ENCODE measurements around the gene CXXC5. TPM values are rescaled to one million over a fixed set of nuclear protein-coding genes. Genes with fewer than 3 reads are reported as not detected.
"Not testable (repeated sequence)": the region's sequence is repeated elsewhere in the genome, so short reads cannot be mapped to it uniquely, and the experiment has no call there.

Gene CXXC5
- polyA plus RNA-seq, 2 donors: 21.9 to 27.8 TPM

- H3K4me1 ChIP-seq (ENCODE audit: control insufficient read depth in 2 of 2, insufficient read depth in 2 of 2, low read length in 1 of 2); H3K27me3 ChIP-seq (ENCODE audit: control insufficient read depth in 1 of 2, insufficient read depth in 2 of 2, low read length in 2 of 2); H3K36me3 ChIP-seq (ENCODE audit: control insufficient read depth in 2 of 2, insufficient read depth in 2 of 2, low read length in 1 of 2); H3K4me3 ChIP-seq (ENCODE audit: low read depth in 1 of 2, low read length in 2 of 2); H3K27ac ChIP-seq (ENCODE audit: low read depth in 2 of 2, low read length in 1 of 2); H3K9me3 ChIP-seq (ENCODE audit: control insufficient read depth in 2 of 2, insufficient read depth in 1 of 2, low read depth in 1 of 2, low read length in 1 of 2): not testable (repeated sequence)
- 97% methylated on average over 12 of the region's 12 CpGs for WGBS, 2 donors
These were observed 65.7 kb downstream of the CXXC5 start for GRCh38 chr5:139713898-139714297.

DNA sequence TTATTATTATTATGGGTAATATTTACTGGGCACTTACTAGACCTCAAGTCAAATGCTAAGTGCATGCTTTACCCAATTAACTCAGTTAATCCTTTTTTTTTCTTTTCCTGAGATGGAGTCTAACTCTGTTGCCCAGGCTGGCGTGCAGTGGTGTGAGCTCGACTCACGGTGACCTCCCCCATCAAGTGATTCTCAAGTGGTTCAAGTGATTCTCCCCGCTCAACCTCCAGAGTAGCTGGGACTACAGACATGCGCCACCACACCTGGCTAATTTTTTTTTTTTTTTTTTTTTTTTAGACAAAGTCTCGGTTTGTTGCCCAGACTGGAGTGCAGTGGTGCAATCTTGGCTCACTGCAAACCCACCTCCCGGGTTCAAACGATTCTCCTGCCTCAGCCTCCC is 69.1 kb downstream of the CXXC5 start:
- WGBS, 2 donors: 93 to 96% methylated on average over 7 to 8 of the region's 8 CpGs

GRCh38 chr5:139718403-139718802 is 70.3 kb downstream of the CXXC5 start:
- not testable (repeated sequence) for H3K4me1 ChIP-seq (ENCODE audit: control insufficient read depth in 2 of 2, insufficient read depth in 2 of 2, low read length in 1 of 2); H3K4me3 ChIP-seq (ENCODE audit: low read depth in 1 of 2, low read length in 2 of 2); H3K36me3 ChIP-seq (ENCODE audit: control insufficient read depth in 2 of 2, insufficient read depth in 2 of 2, low read length in 1 of 2); H3K27me3 ChIP-seq (ENCODE audit: control insufficient read depth in 1 of 2, insufficient read depth in 2 of 2, low read length in 2 of 2); H3K9me3 ChIP-seq (ENCODE audit: control insufficient read depth in 2 of 2, insufficient read depth in 1 of 2, low read depth in 1 of 2, low read length in 1 of 2); H3K27ac ChIP-seq (ENCODE audit: low read depth in 2 of 2, low read length in 1 of 2)
- 91 to 97% methylated on average over 2 of the region's 2 CpGs for WGBS, 2 donors

More for the DNA sequence above, 69.1 kb downstream of the CXXC5 start:
- Histone ChIP-seq H3K4me1 (ENCODE audit: control insufficient read depth in 2 of 2, insufficient read depth in 2 of 2, low read length in 1 of 2) (no peaks in the 10 kb centered on the region), H3K4me3 (ENCODE audit: low read depth in 1 of 2, low read length in 2 of 2) (no peak overlapping the region), H3K36me3 (ENCODE audit: control insufficient read depth in 2 of 2, insufficient read depth in 2 of 2, low read length in 1 of 2) (no peaks in the 10 kb centered on the region), H3K9me3 (ENCODE audit: control insufficient read depth in 2 of 2, insufficient read depth in 1 of 2, low read depth in 1 of 2, low read length in 1 of 2) (no peaks in the 10 kb centered on the region), H3K27ac (ENCODE audit: low read depth in 2 of 2, low read length in 1 of 2) (no peak overlapping the region), H3K27me3 (ENCODE audit: control insufficient read depth in 1 of 2, insufficient read depth in 2 of 2, low read length in 2 of 2) (no peaks in the 10 kb centered on the region)

GRCh38 chr5:139719970-139720369 is 71.8 kb downstream of the CXXC5 start:
- 93 to 97% methylated on average over 3 of the region's 3 CpGs for WGBS, 2 donors
- H3K4me1 ChIP-seq (ENCODE audit: control insufficient read depth in 2 of 2, insufficient read depth in 2 of 2, low read length in 1 of 2); H3K27ac ChIP-seq (ENCODE audit: low read depth in 2 of 2, low read length in 1 of 2); H3K9me3 ChIP-seq (ENCODE audit: control insufficient read depth in 2 of 2, insufficient read depth in 1 of 2, low read depth in 1 of 2, low read length in 1 of 2); H3K36me3 ChIP-seq (ENCODE audit: control insufficient read depth in 2 of 2, insufficient read depth in 2 of 2, low read length in 1 of 2); H3K27me3 ChIP-seq (ENCODE audit: control insufficient read depth in 1 of 2, insufficient read depth in 2 of 2, low read length in 2 of 2); H3K4me3 ChIP-seq (ENCODE audit: low read depth in 1 of 2, low read length in 2 of 2): not testable (repeated sequence)

DNA sequence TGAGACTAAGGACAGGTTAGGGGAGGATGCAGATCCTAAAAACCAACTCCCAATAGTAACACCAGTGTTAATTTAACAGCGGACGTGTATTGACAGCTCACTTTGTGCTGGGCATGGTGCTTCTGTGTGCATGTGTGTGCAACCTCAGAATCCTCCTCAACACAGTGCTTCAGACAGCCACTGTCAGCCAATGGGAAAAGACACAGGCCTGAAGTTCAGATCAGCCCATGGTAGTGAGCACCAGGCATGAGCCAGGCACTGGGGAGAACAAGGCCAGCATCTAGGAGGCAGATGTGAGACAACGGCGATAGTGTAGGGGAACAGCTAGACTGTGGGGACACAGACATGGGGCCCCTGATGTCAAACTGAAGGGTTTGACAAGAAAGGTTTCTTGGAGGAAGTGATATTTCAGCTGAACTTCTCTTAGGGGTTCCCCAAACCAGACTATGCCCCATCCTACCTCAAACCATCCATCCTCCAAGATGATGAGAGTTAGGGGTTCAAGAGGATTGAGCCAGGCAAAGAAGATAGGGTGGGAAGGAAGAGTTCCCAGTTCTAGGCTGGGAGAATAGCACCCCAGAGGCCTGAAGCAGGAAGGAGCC is 75.9 kb downstream of the CXXC5 start:
- H3K36me3 ChIP-seq (ENCODE audit: control insufficient read depth in 2 of 2, insufficient read depth in 2 of 2, low read length in 1 of 2): no peaks in the 10 kb centered on the region
- no peaks in the 10 kb centered on the region for H3K27me3 ChIP-seq (ENCODE audit: control insufficient read depth in 1 of 2, insufficient read depth in 2 of 2, low read length in 2 of 2)
- no peak overlapping the region for H3K27ac ChIP-seq (ENCODE audit: low read depth in 2 of 2, low read length in 1 of 2)
- no peak overlapping the region for H3K4me3 ChIP-seq (ENCODE audit: low read depth in 1 of 2, low read length in 2 of 2)
- no peaks in the 10 kb centered on the region for H3K9me3 ChIP-seq (ENCODE audit: control insufficient read depth in 2 of 2, insufficient read depth in 1 of 2, low read depth in 1 of 2, low read length in 1 of 2)
- 93 to 94% methylated on average over 4 of the region's 4 CpGs for WGBS, 2 donors
- peaks cover 0 to 2% of the 10 kb centered on the region in 2 donors for H3K4me1 ChIP-seq (ENCODE audit: control insufficient read depth in 2 of 2, insufficient read depth in 2 of 2, low read length in 1 of 2)

DNA sequence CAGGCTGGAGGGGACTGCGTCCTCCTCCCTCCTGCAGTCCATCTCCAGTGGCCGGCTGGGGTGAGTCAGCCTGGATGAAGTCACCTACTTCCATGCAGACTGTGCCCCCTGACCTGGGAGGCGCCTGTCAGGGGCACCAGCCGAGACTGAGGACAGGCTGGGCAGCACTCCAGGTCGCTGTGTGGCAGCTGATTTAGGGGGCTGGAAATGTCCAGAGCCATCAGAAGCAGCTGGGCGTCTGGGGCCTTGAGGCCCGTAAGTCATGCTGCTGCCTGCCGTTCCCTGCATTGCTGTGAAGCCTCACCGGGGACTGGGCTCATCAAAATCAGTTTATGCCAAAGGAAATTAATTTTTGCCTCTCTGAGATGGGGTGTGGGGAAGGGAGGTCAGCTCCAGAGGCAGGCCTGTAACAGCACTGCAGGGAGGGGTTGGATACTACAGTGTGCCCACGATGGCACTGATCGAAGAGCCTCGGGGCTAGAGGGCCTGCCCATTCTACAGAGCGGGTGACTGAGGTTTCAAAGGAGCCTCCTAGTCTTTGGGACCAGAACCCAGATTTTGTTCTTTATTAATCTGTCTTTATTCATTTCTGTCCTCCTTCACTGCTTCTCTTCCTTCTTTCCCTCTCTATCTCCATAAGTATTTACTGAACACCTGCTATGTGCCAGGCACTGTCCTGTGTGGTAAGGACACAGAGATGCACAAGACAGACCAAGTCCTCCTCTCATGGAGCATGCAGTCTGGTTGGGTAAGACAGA is 77.1 kb downstream of the CXXC5 start:
- no peaks in the 10 kb centered on the region for H3K27me3 ChIP-seq (ENCODE audit: control insufficient read depth in 1 of 2, insufficient read depth in 2 of 2, low read length in 2 of 2)
- 64 to 75% methylated on average over 13 of the region's 13 CpGs for WGBS, 2 donors
- no peaks in the 10 kb centered on the region for H3K9me3 ChIP-seq (ENCODE audit: control insufficient read depth in 2 of 2, insufficient read depth in 1 of 2, low read depth in 1 of 2, low read length in 1 of 2)
- no peaks in the 10 kb centered on the region for H3K36me3 ChIP-seq (ENCODE audit: control insufficient read depth in 2 of 2, insufficient read depth in 2 of 2, low read length in 1 of 2)
- H3K27ac ChIP-seq (ENCODE audit: low read depth in 2 of 2, low read length in 1 of 2): no peak overlapping the region
- peaks cover 0 to 2% of the 10 kb centered on the region in 2 donors for H3K4me1 ChIP-seq (ENCODE audit: control insufficient read depth in 2 of 2, insufficient read depth in 2 of 2, low read length in 1 of 2)
- no peak overlapping the region for H3K4me3 ChIP-seq (ENCODE audit: low read depth in 1 of 2, low read length in 2 of 2)

DNA sequence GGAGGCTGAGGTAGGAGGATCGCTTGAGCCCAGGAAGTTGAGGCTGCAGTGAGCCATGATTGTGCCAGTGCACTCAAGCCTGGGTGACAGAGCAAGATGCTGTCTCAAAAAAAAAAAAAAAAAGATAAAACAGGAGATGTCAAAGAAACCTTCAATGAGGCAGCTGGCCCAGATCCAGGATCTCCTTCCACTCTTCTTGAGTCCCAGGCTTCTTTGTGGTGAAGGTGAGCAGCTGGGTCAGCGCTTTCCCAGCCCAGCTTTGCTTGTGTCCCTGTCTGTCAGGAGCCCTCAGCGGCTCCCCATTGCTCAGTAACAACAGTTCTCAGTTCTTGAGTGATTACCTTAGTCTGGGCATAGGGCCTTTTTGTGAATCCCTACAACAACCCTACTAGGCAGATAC is 78.1 kb downstream of the CXXC5 start:
- WGBS, 2 donors: 93 to 98% methylated on average over 3 of the region's 3 CpGs
- peaks cover 0 to 2% of the 10 kb centered on the region in 2 donors for H3K4me1 ChIP-seq (ENCODE audit: control insufficient read depth in 2 of 2, insufficient read depth in 2 of 2, low read length in 1 of 2)

GRCh38 chr5:139727615-139728014 is 79.5 kb downstream of the CXXC5 start:
- H3K36me3 ChIP-seq (ENCODE audit: control insufficient read depth in 2 of 2, insufficient read depth in 2 of 2, low read length in 1 of 2); H3K4me3 ChIP-seq (ENCODE audit: low read depth in 1 of 2, low read length in 2 of 2); H3K27me3 ChIP-seq (ENCODE audit: control insufficient read depth in 1 of 2, insufficient read depth in 2 of 2, low read length in 2 of 2); H3K4me1 ChIP-seq (ENCODE audit: control insufficient read depth in 2 of 2, insufficient read depth in 2 of 2, low read length in 1 of 2); H3K9me3 ChIP-seq (ENCODE audit: control insufficient read depth in 2 of 2, insufficient read depth in 1 of 2, low read depth in 1 of 2, low read length in 1 of 2); H3K27ac ChIP-seq (ENCODE audit: low read depth in 2 of 2, low read length in 1 of 2): not testable (repeated sequence)
- WGBS, 2 donors: 90 to 96% methylated on average over 8 to 9 of the region's 9 CpGs

More for the DNA sequence above, 78.1 kb downstream of the CXXC5 start:
- Histone ChIP-seq H3K27me3 (ENCODE audit: control insufficient read depth in 1 of 2, insufficient read depth in 2 of 2, low read length in 2 of 2) (no peaks in the 10 kb centered on the region), H3K4me3 (ENCODE audit: low read depth in 1 of 2, low read length in 2 of 2) (no peak overlapping the region), H3K9me3 (ENCODE audit: control insufficient read depth in 2 of 2, insufficient read depth in 1 of 2, low read depth in 1 of 2, low read length in 1 of 2) (no peaks in the 10 kb centered on the region), H3K36me3 (ENCODE audit: control insufficient read depth in 2 of 2, insufficient read depth in 2 of 2, low read length in 1 of 2) (no peaks in the 10 kb centered on the region), H3K27ac (ENCODE audit: low read depth in 2 of 2, low read length in 1 of 2) (no peak overlapping the region)

GRCh38 chr5:139731281-139731680 is 83.1 kb downstream of the CXXC5 start:
- Histone ChIP-seq H3K4me1 (ENCODE audit: control insufficient read depth in 2 of 2, insufficient read depth in 2 of 2, low read length in 1 of 2) (no peaks in the 10 kb centered on the region), H3K36me3 (ENCODE audit: control insufficient read depth in 2 of 2, insufficient read depth in 2 of 2, low read length in 1 of 2) (no peaks in the 10 kb centered on the region), H3K27me3 (ENCODE audit: control insufficient read depth in 1 of 2, insufficient read depth in 2 of 2, low read length in 2 of 2) (no peaks in the 10 kb centered on the region), H3K9me3 (ENCODE audit: control insufficient read depth in 2 of 2, insufficient read depth in 1 of 2, low read depth in 1 of 2, low read length in 1 of 2) (no peaks in the 10 kb centered on the region), H3K27ac (ENCODE audit: low read depth in 2 of 2, low read length in 1 of 2) (no peak overlapping the region), H3K4me3 (ENCODE audit: low read depth in 1 of 2, low read length in 2 of 2) (no peak overlapping the region)
- 69 to 82% methylated on average over 3 of the region's 3 CpGs for WGBS, 2 donors

- Histone ChIP-seq H3K4me3 (ENCODE audit: low read depth in 1 of 2, low read length in 2 of 2) (no peak overlapping the region), H3K4me1 (ENCODE audit: control insufficient read depth in 2 of 2, insufficient read depth in 2 of 2, low read length in 1 of 2) (no peaks in the 10 kb centered on the region), H3K27me3 (ENCODE audit: control insufficient read depth in 1 of 2, insufficient read depth in 2 of 2, low read length in 2 of 2) (no peaks in the 10 kb centered on the region), H3K9me3 (ENCODE audit: control insufficient read depth in 2 of 2, insufficient read depth in 1 of 2, low read depth in 1 of 2, low read length in 1 of 2) (no peaks in the 10 kb centered on the region), H3K27ac (ENCODE audit: low read depth in 2 of 2, low read length in 1 of 2) (no peak overlapping the region), H3K36me3 (ENCODE audit: control insufficient read depth in 2 of 2, insufficient read depth in 2 of 2, low read length in 1 of 2) (no peaks in the 10 kb centered on the region)
- WGBS, 2 donors: 95 to 96% methylated on average over 2 of the region's 2 CpGs
These were observed 83.9 kb downstream of the CXXC5 start for GRCh38 chr5:139732019-139732418.
